ENCODE data around the gene SPG7. TPM values are rescaled to one million over a fixed set of nuclear protein-coding genes. Genes with fewer than 3 reads are reported as not detected.
A peak's percentile ranks its signal among the peaks of the same experiment; 100 is the strongest.

SPG7 gene
- total and polyA plus RNA-seq, 9 of the 15 experiments (the other 6 are each of a cell fraction or from before 2014, with no cell fraction given), result 5.8 to 89.1 (median 49.4) TPM

- TF ChIP-seq SREBF1 (IDR thresholded peaks at IDR 0.05; ENCODE audit: borderline replicate concordance, low read depth, low read length) (no peak), ZNF3 (CRISPR knock-in tag; IDR thresholded peaks at IDR 0.05) (no peak), HBP1 (CRISPR knock-in tag; IDR thresholded peaks at IDR 0.05) (no peak), ETS1 (conservative IDR thresholded peaks at IDR 0.05; ENCODE audit: control insufficient read depth, low read depth, low read length) (peak; percentile 38; the same call in 1 of the 2 replicates), LEF1 (IDR thresholded peaks at IDR 0.05) (no peak), MAFF (IDR thresholded peaks at IDR 0.05; ENCODE audit: low read length) (no peak), HMBOX1 (IDR thresholded peaks at IDR 0.05) (no peak), ZNF609 (CRISPR knock-in tag; IDR thresholded peaks at IDR 0.05; ENCODE audit: borderline replicate concordance) (no peak), DEAF1 (CRISPR knock-in tag; IDR thresholded peaks at IDR 0.05) (no peak; the same call in 1 of the 2 replicates), CTCF (IDR thresholded peaks at IDR 0.05 in 2 of 3, conservative IDR thresholded peaks at IDR 0.05 in 1 of 3; ENCODE audit: insufficient read depth in 2 of 3, low read depth in 1 of 3, low read length in 3 of 3) (peak; percentile 87 to 99 (median 97)), SAFB (IDR thresholded peaks at IDR 0.05; ENCODE audit: borderline replicate concordance, low read depth, low read length) (0 out of 2 replicates have a peak, but pooled peaks have one; percentile 35), POLR2A (conservative IDR thresholded peaks at IDR 0.05) (peak; percentile 73; the same call in 1 of the 2 replicates), SMC3 (conservative IDR thresholded peaks at IDR 0.05; ENCODE audit: insufficient read depth, low read depth, low read length) (peak; percentile 80), HNRNPL (IDR thresholded peaks at IDR 0.05; ENCODE audit: low read depth, low read length) (0 out of 2 replicates have a peak, but pooled peaks have one; percentile 24), DMBX1 (CRISPR knock-in tag; IDR thresholded peaks at IDR 0.05; ENCODE audit: borderline replicate concordance) (no peak)
These were observed 66.6 kb downstream of the SPG7 start (continued) for GRCh38 chr16:89574681-89575246.
